GOT3 (cell line): ENCODE measurements around the gene IL16.
A peak's percentile ranks its signal among the peaks of the same experiment; 100 is the strongest.

ENCODE experiments used
- DNase-seq: peaks from one replicate; lab custom pipeline; 2025; ENCODE audit warnings: mixed read lengths; lab: John Stamatoyannopoulos, UW

The IL16 gene

DNA sequence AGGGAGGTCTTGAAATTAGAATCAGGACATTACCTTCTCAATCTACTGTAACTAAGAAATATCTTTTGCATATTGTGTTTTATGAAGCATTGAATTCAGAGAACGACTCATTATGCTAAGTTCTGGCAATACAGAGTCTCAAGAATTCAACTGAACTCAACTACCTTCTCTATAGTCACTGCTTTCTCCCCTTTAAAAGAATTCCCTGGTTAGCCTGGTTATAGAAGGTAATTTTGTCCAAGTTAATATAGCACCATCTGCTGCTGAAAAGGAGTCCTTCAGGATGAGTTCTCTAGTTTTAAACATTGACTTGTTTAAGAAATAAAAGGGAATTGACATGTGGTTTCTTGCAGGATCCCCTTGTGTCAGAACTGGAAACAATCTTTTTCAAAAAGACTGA is 60.2 kb downstream of the IL16 start:
- DNase-seq = no peak

GRCh38 chr15:81257435-81257834 is 60.8 kb downstream of the IL16 start:
- no peak for DNase-seq

DNA sequence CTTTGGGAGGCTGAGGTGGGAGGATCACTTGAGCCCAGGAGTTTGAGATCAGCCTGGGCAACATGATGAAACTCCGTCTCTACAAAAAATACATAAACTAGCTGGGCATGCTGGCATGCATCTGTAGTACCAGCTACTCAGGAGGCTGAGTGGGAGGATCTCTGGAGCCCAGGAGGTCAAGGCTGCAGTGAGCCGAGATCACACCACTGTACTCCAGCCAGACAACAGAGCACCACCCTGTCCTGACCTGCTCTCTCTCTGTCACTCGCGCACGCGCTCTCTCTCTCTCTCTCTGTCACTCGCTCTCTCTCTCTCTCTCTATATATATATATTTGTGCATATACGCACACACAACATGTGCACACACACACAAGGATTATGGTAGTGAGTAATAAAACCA is 61.8 kb downstream of the IL16 start:
- DNase-seq = no peak

DNA sequence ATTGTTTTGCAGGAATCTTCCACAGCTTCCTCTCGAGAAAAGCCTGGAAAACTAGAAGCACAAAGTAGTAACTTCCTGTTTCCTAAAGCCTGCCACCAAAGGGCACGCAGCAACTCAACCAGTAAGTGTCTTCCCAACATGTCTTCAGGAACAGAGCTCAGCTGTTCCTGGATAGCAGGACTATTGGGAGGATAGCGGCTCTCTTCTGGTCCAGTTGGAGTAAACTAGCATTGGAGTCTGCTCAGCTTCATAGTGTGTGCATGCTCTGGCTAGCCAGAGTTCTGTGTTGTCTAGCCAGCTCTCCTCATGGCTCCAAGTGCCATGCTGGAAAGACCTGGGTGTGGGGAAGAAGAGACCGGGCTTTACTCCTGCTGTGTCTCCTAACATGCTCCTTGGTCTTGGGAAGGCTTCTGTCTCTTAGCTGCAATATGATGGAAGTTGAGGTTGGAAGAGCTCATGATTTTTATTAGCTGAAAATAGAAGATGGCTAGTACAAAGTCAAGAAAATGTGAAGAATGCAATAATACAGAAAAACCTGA is 63.1 kb downstream of the IL16 start:
- DNase-seq = no peak

GRCh38 chr15:81261172-81261811 is 64.6 kb downstream of the IL16 start:
- no peak for DNase-seq

DNA sequence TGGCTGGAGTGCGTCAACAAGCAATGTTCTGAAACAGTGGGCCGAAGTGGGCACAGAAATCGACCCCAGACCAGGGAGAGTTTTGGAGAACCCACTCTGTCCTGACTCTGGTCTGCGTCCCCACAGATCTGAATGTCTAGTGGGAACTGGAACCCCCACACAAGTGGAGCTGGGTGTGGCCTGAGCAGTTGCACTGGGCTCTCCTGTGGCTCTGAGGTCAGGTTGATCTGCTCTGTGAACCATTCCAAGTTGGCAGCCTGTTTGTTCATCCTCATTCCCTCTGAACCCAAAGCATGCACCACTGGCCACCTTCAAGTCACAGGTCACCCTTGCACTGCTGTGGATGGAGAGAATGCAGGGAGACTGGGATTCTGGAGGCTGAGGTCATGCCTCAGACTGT is 66.8 kb downstream of the IL16 start:
- DNase-seq = no peak

- DNase-seq = no peak
These were observed 67.6 kb downstream of the IL16 start for GRCh38 chr15:81264072-81264857.

- no peak for DNase-seq
These were observed 68.7 kb downstream of the IL16 start for GRCh38 chr15:81265256-81265943.

GRCh38 chr15:81265944-81266775 is 69.5 kb downstream of the IL16 start:
- DNase-seq = peak; percentile 16

GRCh38 chr15:81268340-81268739 is 71.7 kb downstream of the IL16 start:
- DNase-seq = no peak

DNA sequence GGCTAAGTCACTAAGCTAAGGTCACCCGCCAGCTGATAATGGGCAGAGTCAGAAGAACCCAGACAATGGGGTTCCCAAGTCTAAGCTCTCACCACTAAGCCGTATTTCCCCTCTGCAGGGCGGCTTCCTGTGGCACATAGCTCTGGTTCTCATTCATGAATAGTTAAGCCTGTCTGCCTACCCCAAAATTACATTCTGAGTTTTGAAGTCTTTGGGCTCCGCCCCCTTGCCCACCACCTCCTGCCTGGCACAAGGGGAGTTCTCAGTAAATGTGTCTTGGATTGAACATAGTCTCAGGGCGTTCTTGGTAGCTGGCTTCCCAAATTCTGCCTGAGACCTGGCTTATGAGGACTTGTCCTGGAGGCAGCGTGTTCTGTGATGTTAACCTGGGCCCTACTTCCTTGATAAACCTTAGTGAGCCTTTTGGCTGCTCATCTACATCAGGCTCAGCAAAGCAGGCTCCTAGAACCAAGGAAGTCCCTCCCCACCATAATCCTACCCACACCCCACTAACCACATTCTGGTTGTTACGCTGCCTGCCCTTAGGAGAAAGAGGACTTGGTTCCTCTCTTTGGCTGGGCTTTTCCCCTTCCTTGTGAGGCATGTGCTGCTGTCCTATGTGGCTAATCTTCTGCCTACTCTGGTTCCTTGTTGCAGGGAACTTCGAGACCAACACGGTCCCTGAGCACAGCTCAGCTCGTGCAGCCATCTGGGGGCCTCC is 72.4 kb downstream of the IL16 start:
- DNase-seq = no peak

GRCh38 chr15:81270188-81270587 is 73.5 kb downstream of the IL16 start:
- DNase-seq = no peak

- DNase-seq = no peak
These were observed 74.3 kb downstream of the IL16 start for GRCh38 chr15:81270781-81271491.

- DNase-seq = no peak
These were observed 75.3 kb downstream of the IL16 start for GRCh38 chr15:81271761-81272644.

GRCh38 chr15:81273200-81273599 is 76.5 kb downstream of the IL16 start:
- DNase-seq = no peak

DNA sequence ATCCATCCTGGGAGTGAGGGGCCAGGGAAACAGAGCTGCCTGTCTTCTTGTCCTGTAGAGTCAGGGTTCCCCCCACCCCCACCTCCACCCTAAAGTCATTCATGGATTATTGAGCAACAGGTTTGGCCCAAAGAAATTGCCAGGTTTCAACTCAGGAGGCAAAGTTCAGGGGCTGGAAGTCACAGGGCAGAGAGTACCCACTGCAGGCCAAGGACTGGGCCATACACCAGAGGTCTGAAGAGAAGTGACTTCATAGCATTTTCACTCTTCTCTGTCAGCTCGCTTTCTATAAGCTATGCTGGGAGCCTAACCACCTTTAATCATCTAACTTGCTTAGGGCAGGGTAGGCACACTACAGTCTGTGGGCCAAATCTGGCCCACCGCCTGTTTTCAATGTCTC is 77.2 kb downstream of the IL16 start:
- DNase-seq = no peak

DNA sequence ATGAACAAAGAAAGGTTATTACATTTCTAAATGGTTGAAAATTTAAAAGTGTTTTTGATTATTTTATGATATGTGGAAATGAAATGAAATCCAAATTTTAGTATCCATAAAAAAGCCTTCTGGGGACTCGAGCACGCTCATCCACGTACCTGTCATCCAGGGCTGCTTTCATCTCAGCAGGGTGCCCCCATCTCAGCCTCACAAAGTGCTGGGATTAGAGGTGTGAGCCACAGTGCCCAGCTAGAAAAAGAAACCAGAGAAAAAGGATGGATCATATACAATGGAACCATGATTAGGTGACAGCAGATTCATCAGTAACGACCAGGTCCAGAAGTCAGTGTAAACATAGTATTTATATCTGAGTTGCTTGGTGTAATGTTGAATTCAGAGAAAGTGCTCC is 77.6 kb downstream of the IL16 start:
- no peak for DNase-seq

- peak; percentile 5 for DNase-seq
These were observed 78.4 kb downstream of the IL16 start for GRCh38 chr15:81274931-81275707.
